ENCODE results near the gene GNAS-AS1.

The GNAS-AS1 gene

DNA sequence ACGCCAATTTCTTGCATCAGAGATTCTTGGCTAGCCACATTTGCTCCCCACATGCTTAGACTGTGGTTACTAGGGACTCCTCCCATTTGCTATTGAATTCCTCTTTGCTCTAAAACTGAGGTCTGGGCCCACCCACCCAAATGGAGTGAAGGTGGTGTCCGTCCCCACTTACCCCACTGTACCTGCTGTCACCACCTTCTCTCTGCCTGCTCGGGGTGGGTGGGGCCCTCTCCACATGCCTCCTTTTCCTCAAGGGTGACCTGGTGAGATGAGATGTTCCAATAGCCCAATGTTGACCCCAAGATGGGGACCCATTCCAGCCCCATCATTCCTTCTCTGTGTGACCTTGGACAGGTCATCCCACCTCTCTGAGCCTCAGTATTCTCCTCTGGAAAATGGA lies 74.6 kb downstream of the GNAS-AS1 start:
- DNase-seq = no peak

DNA sequence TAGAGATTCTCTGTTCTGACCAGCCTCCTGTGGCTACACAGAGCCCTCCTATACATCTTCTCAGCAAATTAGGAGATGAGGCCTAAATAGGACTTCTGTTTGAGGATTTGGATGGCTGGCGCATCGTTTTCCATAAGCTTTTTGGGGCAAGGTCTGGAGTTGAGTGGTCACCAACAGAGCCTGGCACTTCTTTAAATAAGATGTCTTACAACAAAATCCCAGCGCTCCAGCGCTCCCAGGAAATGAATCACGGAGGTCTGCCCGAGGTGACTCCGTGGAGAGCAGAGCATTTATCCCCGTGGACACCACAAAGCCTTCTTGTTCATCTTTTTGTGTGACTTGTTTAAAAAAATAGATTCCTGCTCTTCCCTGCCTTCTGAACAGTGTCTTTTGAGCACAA lies 75.3 kb downstream of the GNAS-AS1 start:
- DNase-seq = no peak

DNA sequence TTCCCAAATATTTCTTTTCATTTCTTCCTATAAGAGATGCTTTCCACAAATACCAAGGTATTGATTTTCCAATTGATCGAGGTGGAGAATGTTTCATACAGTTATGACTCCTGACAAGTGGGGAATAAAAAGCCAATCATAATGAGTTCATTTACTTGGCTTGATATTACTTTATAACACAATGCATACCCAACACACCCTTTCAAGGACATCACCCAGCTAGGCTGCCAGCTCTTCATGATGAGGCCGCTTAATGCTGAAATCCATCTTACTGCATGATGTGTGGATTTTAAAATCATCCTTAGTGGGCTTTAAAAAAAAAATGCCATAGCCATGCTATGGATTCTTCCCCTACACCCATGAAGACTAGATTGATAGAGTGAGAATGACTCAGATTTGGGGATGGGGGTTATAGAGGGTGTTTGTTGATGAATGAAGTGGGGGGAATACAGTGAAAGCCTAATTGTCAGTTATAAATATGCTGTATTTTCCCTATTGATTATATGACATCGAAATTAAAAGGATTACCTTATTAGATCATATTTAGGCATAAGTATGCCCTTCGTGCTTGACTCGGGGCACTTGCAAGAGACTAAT lies 75.9 kb downstream of the GNAS-AS1 start:
- DNase-seq = no peak

DNA sequence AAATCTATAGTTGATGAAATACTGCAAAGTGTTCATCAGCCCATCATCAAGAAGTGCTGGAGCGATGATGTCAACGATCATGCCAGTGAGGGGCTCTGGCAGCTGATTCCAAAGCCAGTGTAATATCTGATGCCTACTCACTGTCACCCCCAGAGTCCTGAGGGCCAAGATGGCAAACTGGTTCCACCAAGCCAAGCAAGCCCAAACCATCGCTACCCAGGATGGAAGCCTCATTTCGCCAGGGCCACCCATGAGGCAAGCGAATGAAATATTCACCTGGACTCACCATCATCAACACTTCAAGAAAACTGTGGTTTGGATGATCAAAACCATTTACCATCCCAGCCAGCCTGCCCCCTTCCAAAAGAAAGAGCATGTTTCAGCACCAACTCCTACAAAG lies 76.5 kb downstream of the GNAS-AS1 start:
- no peak for DNase-seq

DNA sequence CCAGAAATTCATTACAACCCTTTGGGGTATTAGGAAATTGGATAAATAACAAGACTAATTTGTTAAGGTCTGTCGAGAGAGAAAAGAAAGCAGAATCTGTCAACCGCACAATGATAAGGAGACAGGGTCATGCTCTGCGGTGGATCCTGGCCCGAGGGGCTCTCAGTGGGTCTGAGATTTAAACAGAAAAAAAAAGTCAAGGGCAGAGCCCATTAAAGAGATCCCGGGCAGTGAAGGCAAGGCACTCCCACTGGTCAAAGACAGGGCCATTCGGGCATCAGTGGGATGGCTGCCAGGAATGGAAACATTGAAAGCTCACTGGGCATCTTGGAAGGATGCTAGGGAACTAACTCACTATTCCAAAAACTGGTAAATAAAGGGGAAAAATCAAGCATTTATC lies 77.9 kb downstream of the GNAS-AS1 start:
- no peak for DNase-seq
